ENCODE measurements around the gene RNU7-1. TPM values are rescaled to one million over a fixed set of nuclear protein-coding genes. Genes with fewer than 3 reads are reported as not detected.

RNU7-1 gene
- total RNA-seq, 1 experiment from 2014 or later: not detected

GRCh38 chr12:6934110-6934509 is 9.5 kb upstream of the RNU7-1 start (continued):
- TF ChIP-seq, protein P1, sequence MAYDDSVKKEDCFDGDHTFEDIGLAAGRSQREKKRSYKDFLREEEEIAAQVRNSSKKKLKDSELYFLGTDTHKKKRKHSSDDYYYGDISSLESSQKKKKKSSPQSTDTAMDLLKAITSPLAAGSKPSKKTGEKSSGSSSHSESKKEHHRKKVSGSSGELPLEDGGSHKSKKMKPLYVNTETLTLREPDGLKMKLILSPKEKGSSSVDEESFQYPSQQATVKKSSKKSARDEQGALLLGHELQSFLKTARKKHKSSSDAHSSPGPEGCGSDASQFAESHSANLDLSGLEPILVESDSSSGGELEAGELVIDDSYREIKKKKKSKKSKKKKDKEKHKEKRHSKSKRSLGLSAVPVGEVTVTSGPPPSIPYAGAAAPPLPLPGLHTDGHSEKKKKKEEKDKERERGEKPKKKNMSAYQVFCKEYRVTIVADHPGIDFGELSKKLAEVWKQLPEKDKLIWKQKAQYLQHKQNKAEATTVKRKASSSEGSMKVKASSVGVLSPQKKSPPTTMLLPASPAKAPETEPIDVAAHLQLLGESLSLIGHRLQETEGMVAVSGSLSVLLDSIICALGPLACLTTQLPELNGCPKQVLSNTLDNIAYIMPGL (CRISPR knock-in tag; IDR thresholded peaks at IDR 0.05): no peak
- TF ChIP-seq, protein P2, sequence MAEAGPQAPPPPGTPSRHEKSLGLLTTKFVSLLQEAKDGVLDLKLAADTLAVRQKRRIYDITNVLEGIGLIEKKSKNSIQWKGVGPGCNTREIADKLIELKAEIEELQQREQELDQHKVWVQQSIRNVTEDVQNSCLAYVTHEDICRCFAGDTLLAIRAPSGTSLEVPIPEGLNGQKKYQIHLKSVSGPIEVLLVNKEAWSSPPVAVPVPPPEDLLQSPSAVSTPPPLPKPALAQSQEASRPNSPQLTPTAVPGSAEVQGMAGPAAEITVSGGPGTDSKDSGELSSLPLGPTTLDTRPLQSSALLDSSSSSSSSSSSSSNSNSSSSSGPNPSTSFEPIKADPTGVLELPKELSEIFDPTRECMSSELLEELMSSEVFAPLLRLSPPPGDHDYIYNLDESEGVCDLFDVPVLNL (CRISPR knock-in tag; IDR thresholded peaks at IDR 0.05; ENCODE audit: borderline replicate concordance, low read depth): no peak
- TF ChIP-seq KAT7 (CRISPR knock-in tag; IDR thresholded peaks at IDR 0.05; ENCODE audit: borderline replicate concordance): no peak

DNA sequence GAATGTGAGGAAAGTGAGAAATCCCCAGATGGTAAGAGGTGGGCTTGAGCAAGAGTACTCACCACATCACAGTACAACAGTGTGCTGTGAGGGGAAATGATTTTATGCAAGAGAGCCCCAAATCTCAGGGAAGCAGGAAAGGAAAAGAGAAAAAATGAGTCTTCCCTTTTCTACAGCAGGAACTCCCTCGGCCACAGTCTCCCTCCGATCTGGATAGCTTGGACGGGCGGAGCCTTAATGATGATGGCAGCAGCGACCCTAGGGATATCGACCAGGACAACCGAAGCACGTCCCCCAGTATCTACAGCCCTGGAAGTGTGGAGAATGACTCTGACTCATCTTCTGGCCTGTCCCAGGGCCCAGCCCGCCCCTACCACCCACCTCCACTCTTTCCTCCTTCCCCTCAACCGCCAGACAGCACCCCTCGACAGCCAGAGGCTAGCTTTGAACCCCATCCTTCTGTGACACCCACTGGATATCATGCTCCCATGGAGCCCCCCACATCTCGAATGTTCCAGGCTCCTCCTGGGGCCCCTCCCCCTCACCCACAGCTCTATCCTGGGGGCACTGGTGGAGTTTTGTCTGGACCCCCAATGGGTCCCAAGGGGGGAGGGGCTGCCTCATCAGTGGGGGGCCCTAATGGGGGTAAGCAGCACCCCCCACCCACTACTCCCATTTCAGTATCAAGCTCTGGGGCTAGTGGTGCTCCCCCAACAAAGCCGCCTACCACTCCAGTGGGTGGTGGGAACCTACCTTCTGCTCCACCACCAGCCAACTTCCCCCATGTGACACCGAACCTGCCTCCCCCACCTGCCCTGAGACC is 8.0 kb upstream of the RNU7-1 start:
- Mint-ChIP-seq H3K4me1 (peaks cover 28% of the 10 kb centered on the region), H3K27me3 (ENCODE audit: low read depth) (no peaks in the 10 kb centered on the region), H3K9me3 (no peaks in the 10 kb centered on the region), H3K27ac (peak overlapping the region; percentile 85), H3K4me3 (no peak overlapping the region), H3K36me3 (peaks cover 43% of the 10 kb centered on the region)
- TF ChIP-seq TCF7 (CRISPR knock-in tag; IDR thresholded peaks at IDR 0.05; ENCODE audit: low read depth) (no peak), SOX15 (CRISPR knock-in tag; IDR thresholded peaks at IDR 0.05) (no peak), ZNF423 (CRISPR knock-in tag; IDR thresholded peaks at IDR 0.05) (no peak), ZNF396 (CRISPR knock-in tag; IDR thresholded peaks at IDR 0.05; ENCODE audit: borderline replicate concordance) (no peak)
- TF ChIP-seq, protein P3, sequence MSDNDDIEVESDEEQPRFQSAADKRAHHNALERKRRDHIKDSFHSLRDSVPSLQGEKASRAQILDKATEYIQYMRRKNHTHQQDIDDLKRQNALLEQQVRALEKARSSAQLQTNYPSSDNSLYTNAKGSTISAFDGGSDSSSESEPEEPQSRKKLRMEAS (CRISPR knock-in tag; IDR thresholded peaks at IDR 0.05): no peak
- TF ChIP-seq, protein P4, sequence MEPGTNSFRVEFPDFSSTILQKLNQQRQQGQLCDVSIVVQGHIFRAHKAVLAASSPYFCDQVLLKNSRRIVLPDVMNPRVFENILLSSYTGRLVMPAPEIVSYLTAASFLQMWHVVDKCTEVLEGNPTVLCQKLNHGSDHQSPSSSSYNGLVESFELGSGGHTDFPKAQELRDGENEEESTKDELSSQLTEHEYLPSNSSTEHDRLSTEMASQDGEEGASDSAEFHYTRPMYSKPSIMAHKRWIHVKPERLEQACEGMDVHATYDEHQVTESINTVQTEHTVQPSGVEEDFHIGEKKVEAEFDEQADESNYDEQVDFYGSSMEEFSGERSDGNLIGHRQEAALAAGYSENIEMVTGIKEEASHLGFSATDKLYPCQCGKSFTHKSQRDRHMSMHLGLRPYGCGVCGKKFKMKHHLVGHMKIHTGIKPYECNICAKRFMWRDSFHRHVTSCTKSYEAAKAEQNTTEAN (CRISPR knock-in tag; IDR thresholded peaks at IDR 0.05): no peak
- TF ChIP-seq, protein P5, sequence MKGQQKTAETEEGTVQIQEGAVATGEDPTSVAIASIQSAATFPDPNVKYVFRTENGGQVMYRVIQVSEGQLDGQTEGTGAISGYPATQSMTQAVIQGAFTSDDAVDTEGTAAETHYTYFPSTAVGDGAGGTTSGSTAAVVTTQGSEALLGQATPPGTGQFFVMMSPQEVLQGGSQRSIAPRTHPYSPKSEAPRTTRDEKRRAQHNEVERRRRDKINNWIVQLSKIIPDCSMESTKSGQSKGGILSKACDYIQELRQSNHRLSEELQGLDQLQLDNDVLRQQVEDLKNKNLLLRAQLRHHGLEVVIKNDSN (CRISPR knock-in tag; IDR thresholded peaks at IDR 0.05): no peak
- no peak for ATAC-seq
- ChIA-PET POLR2A (interaction anchor here (0.9 to 1.1 kb wide), 2 partner anchors 10 to 13 kb away, joined by 3 read pairs; no protein-coding TSS in a partner anchor), CTCF (interaction anchor here (3.1 to 6.9 kb wide), 3 partner anchors 9 to 26 kb away, joined by 25 to 93 read pairs (median 26); partner anchors contain the start of gene ATN1)
- DNase-seq (ENCODE audit: low spot score): no peak

- DNase-seq (ENCODE audit: low spot score): no peak
- H3K4me1 Mint-ChIP-seq: peaks cover 24% of the 10 kb centered on the region
- H3K27me3 Mint-ChIP-seq (ENCODE audit: low read depth): no peaks in the 10 kb centered on the region
- no peak for ATAC-seq
- POLR2A ChIA-PET: interaction anchor here (0.9 to 4.3 kb wide), 4 partner anchors 9 to 67 kb away, joined by 3 to 44 read pairs (median 8); no protein-coding TSS in a partner anchor
- H3K36me3 Mint-ChIP-seq: peaks cover 46% of the 10 kb centered on the region
- CTCF ChIA-PET: interaction anchor here (0.5 to 6.9 kb wide), 10 partner anchors 9 to 173 kb away, joined by 3 to 93 read pairs (median 18); partner anchors contain the start of genes ATN1 and SPSB2
- no peaks in the 10 kb centered on the region for H3K9me3 Mint-ChIP-seq
- H3K27ac Mint-ChIP-seq: peak overlapping the region; percentile 83
- H3K4me3 Mint-ChIP-seq: peak overlapping the region; percentile 69
- TF ChIP-seq NFE2L1 (CRISPR knock-in tag; IDR thresholded peaks at IDR 0.05) (no peak), RELA (CRISPR knock-in tag; IDR thresholded peaks at IDR 0.05; ENCODE audit: borderline replicate concordance) (no peak), NFATC4 (CRISPR knock-in tag; IDR thresholded peaks at IDR 0.05) (no peak), ESRRA (CRISPR knock-in tag; IDR thresholded peaks at IDR 0.05; ENCODE audit: borderline replicate concordance) (no peak), ZNF219 (CRISPR knock-in tag; IDR thresholded peaks at IDR 0.05; ENCODE audit: borderline replicate concordance) (no peak), NR3C1 (CRISPR knock-in tag; conservative IDR thresholded peaks at IDR 0.05; ENCODE audit: low read depth) (no peak), ZBTB21 (CRISPR knock-in tag; IDR thresholded peaks at IDR 0.05; ENCODE audit: borderline replicate concordance) (no peak), SMAD4 (CRISPR knock-in tag; IDR thresholded peaks at IDR 0.05) (no peak)
- TF ChIP-seq, protein P6, sequence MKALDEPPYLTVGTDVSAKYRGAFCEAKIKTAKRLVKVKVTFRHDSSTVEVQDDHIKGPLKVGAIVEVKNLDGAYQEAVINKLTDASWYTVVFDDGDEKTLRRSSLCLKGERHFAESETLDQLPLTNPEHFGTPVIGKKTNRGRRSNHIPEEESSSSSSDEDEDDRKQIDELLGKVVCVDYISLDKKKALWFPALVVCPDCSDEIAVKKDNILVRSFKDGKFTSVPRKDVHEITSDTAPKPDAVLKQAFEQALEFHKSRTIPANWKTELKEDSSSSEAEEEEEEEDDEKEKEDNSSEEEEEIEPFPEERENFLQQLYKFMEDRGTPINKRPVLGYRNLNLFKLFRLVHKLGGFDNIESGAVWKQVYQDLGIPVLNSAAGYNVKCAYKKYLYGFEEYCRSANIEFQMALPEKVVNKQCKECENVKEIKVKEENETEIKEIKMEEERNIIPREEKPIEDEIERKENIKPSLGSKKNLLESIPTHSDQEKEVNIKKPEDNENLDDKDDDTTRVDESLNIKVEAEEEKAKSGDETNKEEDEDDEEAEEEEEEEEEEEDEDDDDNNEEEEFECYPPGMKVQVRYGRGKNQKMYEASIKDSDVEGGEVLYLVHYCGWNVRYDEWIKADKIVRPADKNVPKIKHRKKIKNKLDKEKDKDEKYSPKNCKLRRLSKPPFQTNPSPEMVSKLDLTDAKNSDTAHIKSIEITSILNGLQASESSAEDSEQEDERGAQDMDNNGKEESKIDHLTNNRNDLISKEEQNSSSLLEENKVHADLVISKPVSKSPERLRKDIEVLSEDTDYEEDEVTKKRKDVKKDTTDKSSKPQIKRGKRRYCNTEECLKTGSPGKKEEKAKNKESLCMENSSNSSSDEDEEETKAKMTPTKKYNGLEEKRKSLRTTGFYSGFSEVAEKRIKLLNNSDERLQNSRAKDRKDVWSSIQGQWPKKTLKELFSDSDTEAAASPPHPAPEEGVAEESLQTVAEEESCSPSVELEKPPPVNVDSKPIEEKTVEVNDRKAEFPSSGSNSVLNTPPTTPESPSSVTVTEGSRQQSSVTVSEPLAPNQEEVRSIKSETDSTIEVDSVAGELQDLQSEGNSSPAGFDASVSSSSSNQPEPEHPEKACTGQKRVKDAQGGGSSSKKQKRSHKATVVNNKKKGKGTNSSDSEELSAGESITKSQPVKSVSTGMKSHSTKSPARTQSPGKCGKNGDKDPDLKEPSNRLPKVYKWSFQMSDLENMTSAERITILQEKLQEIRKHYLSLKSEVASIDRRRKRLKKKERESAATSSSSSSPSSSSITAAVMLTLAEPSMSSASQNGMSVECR (CRISPR knock-in tag; IDR thresholded peaks at IDR 0.05; ENCODE audit: borderline replicate concordance): no peak
- TF ChIP-seq, protein P7, sequence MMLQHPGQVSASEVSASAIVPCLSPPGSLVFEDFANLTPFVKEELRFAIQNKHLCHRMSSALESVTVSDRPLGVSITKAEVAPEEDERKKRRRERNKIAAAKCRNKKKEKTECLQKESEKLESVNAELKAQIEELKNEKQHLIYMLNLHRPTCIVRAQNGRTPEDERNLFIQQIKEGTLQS (CRISPR knock-in tag; conservative IDR thresholded peaks at IDR 0.05): no peak
- TF ChIP-seq, protein P4 (CRISPR knock-in tag; IDR thresholded peaks at IDR 0.05): no peak
These were observed 7.4 kb upstream of the RNU7-1 start for GRCh38 chr12:6936194-6936635.

All from WTC11 (cell line).